GM19463 (cell line): ENCODE measurements around the gene ZNF408.

Experiments used
- ATAC-seq: cut with Tn5 transposase; IDR thresholded peaks from one replicate; pipeline ENCODE4 v1.9.1; 2021; ENCODE audit warnings: mild to moderate bottlenecking, moderate library complexity; ENCODE audit not compliant: unreplicated experiment

The ZNF408 gene

GRCh38 chr11:46675949-46676348 is 24.9 kb upstream of the ZNF408 start:
- ATAC-seq = no peak

- no peak for ATAC-seq
Observed at GRCh38 chr11:46676436-46677158, 24.2 kb upstream of the ZNF408 start.

- no peak for ATAC-seq
Observed at GRCh38 chr11:46677169-46677568, 23.7 kb upstream of the ZNF408 start.

- ATAC-seq = no peak
Observed at GRCh38 chr11:46677991-46678740, 22.7 kb upstream of the ZNF408 start.

GRCh38 chr11:46678741-46679130 is 22.1 kb upstream of the ZNF408 start:
- ATAC-seq = no peak

- ATAC-seq = no peak
Observed at GRCh38 chr11:46679241-46680163, 21.3 kb upstream of the ZNF408 start.

- no peak for ATAC-seq
Observed at GRCh38 chr11:46680164-46680760, 20.6 kb upstream of the ZNF408 start.

- ATAC-seq = no peak
Observed at GRCh38 chr11:46680815-46681214, 20.0 kb upstream of the ZNF408 start.

GRCh38 chr11:46681814-46682213 is 19.0 kb upstream of the ZNF408 start:
- ATAC-seq = no peak

- ATAC-seq = no peak
Observed at GRCh38 chr11:46682773-46683752, 17.8 kb upstream of the ZNF408 start.

GRCh38 chr11:46684367-46684766 is 16.5 kb upstream of the ZNF408 start:
- no peak for ATAC-seq

- ATAC-seq = no peak
Observed at GRCh38 chr11:46686886-46687795, 13.7 kb upstream of the ZNF408 start.

GRCh38 chr11:46690702-46691101 is 10.1 kb upstream of the ZNF408 start:
- ATAC-seq = no peak

- ATAC-seq = no peak
Observed at GRCh38 chr11:46692450-46692849, 8.4 kb upstream of the ZNF408 start.

GRCh38 chr11:46693597-46694012 is 7.2 kb upstream of the ZNF408 start:
- ATAC-seq = no peak

GRCh38 chr11:46694072-46694471 is 6.8 kb upstream of the ZNF408 start:
- no peak for ATAC-seq

- ATAC-seq = no peak
Observed at GRCh38 chr11:46694607-46695006, 6.2 kb upstream of the ZNF408 start.

- ATAC-seq = no peak
Observed at GRCh38 chr11:46695345-46696211, 5.3 kb upstream of the ZNF408 start.
